ENCODE results near the gene BUD23. TPM values are rescaled to one million over a fixed set of nuclear protein-coding genes. Genes with fewer than 3 reads are reported as not detected.

The BUD23 gene
- total and polyA plus RNA-seq, 2 experiments from 2014 or later, result 62.1 to 117 TPM

DNA sequence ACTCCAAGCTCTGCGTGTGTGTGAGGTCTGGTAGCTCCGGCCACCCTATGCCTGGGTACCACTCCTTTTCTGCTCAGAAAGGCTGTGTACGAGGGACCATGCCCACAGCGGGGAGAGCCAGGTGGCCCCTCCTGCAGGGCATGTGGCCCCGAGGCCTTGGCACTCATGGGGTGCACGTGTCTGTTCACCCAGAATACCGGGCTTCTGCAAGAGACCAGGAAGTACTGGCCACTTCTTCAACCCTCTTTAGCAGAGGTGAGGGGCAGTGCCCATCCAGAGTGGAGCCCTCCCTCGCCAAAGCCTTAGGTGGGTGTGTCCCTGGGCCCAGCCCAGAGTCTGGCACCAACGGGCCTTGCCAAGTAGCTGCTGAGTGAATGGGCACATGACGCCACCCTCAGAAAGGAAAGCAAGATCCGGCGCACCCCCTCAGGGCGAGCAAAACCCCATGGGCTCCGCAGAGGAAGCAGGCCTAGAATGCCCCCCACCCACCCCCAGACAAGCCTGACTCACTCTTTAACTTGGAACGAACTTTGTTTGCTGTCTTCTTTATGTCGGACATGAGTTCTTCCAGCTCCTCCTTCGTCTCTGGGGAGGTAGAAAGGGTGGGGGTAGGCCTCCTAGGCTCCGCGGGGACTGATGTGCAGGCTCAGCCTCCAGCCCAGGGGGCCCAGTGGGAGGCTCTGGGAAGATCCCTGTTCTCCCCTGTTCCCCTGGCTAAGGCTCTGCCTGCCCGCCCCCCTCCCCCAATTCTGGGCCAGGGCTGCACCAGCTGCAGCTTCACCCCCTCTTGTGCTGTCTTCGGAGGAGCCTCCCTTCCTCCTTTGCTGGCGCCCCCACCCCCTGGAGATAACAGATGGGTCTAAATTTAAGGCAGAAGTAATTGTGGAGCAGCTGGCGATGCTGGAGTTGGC lies 21.5 kb downstream of the BUD23 start (continued):
- TF ChIP-seq, protein P1, sequence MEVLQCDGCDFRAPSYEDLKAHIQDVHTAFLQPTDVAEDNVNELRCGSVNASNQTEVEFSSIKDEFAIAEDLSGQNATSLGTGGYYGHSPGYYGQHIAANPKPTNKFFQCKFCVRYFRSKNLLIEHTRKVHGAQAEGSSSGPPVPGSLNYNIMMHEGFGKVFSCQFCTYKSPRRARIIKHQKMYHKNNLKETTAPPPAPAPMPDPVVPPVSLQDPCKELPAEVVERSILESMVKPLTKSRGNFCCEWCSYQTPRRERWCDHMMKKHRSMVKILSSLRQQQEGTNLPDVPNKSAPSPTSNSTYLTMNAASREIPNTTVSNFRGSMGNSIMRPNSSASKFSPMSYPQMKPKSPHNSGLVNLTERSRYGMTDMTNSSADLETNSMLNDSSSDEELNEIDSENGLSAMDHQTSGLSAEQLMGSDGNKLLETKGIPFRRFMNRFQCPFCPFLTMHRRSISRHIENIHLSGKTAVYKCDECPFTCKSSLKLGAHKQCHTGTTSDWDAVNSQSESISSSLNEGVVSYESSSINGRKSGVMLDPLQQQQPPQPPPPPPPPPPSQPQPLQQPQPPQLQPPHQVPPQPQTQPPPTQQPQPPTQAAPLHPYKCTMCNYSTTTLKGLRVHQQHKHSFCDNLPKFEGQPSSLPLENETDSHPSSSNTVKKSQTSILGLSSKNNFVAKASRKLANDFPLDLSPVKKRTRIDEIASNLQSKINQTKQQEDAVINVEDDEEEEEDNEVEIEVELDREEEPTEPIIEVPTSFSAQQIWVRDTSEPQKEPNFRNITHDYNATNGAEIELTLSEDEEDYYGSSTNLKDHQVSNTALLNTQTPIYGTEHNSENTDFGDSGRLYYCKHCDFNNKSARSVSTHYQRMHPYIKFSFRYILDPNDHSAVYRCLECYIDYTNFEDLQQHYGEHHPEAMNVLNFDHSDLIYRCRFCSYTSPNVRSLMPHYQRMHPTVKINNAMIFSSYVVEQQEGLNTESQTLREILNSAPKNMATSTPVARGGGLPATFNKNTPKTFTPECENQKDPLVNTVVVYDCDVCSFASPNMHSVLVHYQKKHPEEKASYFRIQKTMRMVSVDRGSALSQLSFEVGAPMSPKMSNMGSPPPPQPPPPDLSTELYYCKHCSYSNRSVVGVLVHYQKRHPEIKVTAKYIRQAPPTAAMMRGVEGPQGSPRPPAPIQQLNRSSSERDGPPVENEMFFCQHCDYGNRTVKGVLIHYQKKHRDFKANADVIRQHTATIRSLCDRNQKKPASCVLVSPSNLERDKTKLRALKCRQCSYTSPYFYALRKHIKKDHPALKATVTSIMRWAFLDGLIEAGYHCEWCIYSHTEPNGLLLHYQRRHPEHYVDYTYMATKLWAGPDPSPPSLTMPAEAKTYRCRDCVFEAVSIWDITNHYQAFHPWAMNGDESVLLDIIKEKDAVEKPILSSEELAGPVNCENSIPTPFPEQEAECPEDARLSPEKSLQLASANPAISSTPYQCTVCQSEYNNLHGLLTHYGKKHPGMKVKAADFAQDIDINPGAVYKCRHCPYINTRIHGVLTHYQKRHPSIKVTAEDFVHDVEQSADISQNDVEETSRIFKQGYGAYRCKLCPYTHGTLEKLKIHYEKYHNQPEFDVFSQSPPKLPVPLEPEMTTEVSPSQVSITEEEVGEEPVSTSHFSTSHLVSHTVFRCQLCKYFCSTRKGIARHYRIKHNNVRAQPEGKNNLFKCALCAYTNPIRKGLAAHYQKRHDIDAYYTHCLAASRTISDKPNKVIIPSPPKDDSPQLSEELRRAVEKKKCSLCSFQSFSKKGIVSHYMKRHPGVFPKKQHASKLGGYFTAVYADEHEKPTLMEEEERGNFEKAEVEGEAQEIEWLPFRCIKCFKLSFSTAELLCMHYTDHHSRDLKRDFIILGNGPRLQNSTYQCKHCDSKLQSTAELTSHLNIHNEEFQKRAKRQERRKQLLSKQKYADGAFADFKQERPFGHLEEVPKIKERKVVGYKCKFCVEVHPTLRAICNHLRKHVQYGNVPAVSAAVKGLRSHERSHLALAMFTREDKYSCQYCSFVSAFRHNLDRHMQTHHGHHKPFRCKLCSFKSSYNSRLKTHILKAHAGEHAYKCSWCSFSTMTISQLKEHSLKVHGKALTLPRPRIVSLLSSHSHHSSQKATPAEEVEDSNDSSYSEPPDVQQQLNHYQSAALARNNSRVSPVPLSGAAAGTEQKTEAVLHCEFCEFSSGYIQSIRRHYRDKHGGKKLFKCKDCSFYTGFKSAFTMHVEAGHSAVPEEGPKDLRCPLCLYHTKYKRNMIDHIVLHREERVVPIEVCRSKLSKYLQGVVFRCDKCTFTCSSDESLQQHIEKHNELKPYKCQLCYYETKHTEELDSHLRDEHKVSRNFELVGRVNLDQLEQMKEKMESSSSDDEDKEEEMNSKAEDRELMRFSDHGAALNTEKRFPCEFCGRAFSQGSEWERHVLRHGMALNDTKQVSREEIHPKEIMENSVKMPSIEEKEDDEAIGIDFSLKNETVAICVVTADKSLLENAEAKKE (CRISPR knock-in tag; IDR thresholded peaks at IDR 0.05), result no peak
- TF ChIP-seq JUNB (IDR thresholded peaks at IDR 0.05; ENCODE audit: unreplicated experiment), result no peak

DNA sequence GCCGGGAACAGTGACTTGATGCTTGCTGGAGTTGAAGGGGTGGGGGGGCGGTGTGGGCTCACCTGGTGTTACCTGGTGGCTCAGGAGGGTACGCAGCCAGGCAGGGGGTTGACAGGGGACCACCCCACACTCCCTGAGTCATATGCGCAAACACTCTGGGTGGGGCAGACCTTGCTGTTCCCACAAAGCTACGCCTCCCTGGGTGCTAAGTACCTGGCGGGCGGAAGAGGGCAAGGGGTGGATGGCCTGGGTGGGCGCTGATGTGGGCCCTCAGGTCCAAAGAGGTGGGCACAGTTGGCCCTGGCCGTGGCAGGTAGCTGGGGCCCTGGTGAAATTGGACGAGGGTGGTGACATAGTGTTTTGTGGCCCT lies 22.1 kb downstream of the BUD23 start:
- Histone ChIP-seq H3F3A (replicated peaks; ENCODE audit: low read depth) (0 out of 2 replicates have a peak, but pooled peaks cover 5% of the 10 kb centered on the region), H3K4me3 (no peak overlapping the region), H2AFZ (no peak overlapping the region), H3K36me3 (ENCODE audit: insufficient read depth) (no peaks in the 10 kb centered on the region), H3K4me1 (ENCODE audit: insufficient read depth) (peaks cover 15% of the 10 kb centered on the region), H4K20me1 (replicated peaks; ENCODE audit: insufficient read depth) (no peaks in the 10 kb centered on the region), H3K9me2 (ENCODE audit: insufficient read depth) (no peaks in the 10 kb centered on the region), H3K27me3 (ENCODE audit: insufficient read depth) (no peaks in the 10 kb centered on the region), H3K79me2 (replicated peaks; ENCODE audit: insufficient read depth) (no peaks in the 10 kb centered on the region), H3K27ac (ENCODE audit: low read depth) (no peak overlapping the region), H3K4me2 (no peak overlapping the region)
- Mint-ChIP-seq H3K36me3 (ENCODE audit: low read depth) (peaks cover 10% of the 10 kb centered on the region), H3K4me3 (no peak overlapping the region), H3K9me3 (no peaks in the 10 kb centered on the region; the same call in 2 of the 3 replicates), H3K27me3 (ENCODE audit: insufficient read depth, low read depth, poor library complexity) (peaks cover 15% of the 10 kb centered on the region), H3K4me1 (peaks cover 33% of the 10 kb centered on the region), H3K27ac (no peak overlapping the region)
- ATAC-seq (no peak), DNase-seq (ENCODE audit: low spot score) (no peak)
- TF ChIP-seq EZH2phosphoT487 (IDR thresholded peaks at IDR 0.05; ENCODE audit: unreplicated experiment) (no peak), ZNF114 (CRISPR knock-in tag; IDR thresholded peaks at IDR 0.05) (no peak), ZNF331 (CRISPR knock-in tag; IDR thresholded peaks at IDR 0.05; ENCODE audit: low read depth) (no peak), NANOG (IDR thresholded peaks at IDR 0.05; ENCODE audit: borderline replicate concordance) (no peak), EZH2 (IDR thresholded peaks at IDR 0.05; ENCODE audit: low read depth, unreplicated experiment) (no peak)
- TF ChIP-seq, protein P2, sequence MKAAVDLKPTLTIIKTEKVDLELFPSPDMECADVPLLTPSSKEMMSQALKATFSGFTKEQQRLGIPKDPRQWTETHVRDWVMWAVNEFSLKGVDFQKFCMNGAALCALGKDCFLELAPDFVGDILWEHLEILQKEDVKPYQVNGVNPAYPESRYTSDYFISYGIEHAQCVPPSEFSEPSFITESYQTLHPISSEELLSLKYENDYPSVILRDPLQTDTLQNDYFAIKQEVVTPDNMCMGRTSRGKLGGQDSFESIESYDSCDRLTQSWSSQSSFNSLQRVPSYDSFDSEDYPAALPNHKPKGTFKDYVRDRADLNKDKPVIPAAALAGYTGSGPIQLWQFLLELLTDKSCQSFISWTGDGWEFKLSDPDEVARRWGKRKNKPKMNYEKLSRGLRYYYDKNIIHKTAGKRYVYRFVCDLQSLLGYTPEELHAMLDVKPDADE (IDR thresholded peaks at IDR 0.05), result no peak
- TF ChIP-seq, protein P3, sequence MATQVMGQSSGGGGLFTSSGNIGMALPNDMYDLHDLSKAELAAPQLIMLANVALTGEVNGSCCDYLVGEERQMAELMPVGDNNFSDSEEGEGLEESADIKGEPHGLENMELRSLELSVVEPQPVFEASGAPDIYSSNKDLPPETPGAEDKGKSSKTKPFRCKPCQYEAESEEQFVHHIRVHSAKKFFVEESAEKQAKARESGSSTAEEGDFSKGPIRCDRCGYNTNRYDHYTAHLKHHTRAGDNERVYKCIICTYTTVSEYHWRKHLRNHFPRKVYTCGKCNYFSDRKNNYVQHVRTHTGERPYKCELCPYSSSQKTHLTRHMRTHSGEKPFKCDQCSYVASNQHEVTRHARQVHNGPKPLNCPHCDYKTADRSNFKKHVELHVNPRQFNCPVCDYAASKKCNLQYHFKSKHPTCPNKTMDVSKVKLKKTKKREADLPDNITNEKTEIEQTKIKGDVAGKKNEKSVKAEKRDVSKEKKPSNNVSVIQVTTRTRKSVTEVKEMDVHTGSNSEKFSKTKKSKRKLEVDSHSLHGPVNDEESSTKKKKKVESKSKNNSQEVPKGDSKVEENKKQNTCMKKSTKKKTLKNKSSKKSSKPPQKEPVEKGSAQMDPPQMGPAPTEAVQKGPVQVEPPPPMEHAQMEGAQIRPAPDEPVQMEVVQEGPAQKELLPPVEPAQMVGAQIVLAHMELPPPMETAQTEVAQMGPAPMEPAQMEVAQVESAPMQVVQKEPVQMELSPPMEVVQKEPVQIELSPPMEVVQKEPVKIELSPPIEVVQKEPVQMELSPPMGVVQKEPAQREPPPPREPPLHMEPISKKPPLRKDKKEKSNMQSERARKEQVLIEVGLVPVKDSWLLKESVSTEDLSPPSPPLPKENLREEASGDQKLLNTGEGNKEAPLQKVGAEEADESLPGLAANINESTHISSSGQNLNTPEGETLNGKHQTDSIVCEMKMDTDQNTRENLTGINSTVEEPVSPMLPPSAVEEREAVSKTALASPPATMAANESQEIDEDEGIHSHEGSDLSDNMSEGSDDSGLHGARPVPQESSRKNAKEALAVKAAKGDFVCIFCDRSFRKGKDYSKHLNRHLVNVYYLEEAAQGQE (IDR thresholded peaks at IDR 0.05; ENCODE audit: unreplicated experiment), result no peak

Measured in GM23338 (cell line).